Liver (tissue), 9 donors: ENCODE data around the gene CRYL1. TPM values are rescaled to one million over a fixed set of nuclear protein-coding genes. Genes with fewer than 3 reads are reported as not detected.

Experiments
- DNase-seq: peaks from one replicate; pipeline ENCODE4 v3.0.0-alpha.2; 2017; ENCODE audit warnings: low spot score
- H3K27ac ChIP-seq, 2 donors: one replicate each; pipeline ENCODE4 v1.7.0; 2013; ENCODE audit warnings: inconsistent platforms in 2 of 2, low read length in 2 of 2, control low read depth in 1 of 2, low read depth in 1 of 2, mild to moderate bottlenecking in 1 of 2
- H3K27me3 ChIP-seq, 4 donors: one replicate each; pipeline versions ENCODE4 v1.6.1 to v1.7.0; 2013; ENCODE audit warnings: low read length in 3 of 4, inconsistent platforms in 1 of 4, mild to moderate bottlenecking in 1 of 4, moderate library complexity in 1 of 4; ENCODE audit not compliant: control insufficient read depth in 4 of 4, insufficient read depth in 4 of 4
- H3K36me3 ChIP-seq, 4 donors: one replicate each; pipeline versions ENCODE4 v1.6.1 to v1.7.0; 2013; ENCODE audit warnings: low read length in 3 of 4, mild to moderate bottlenecking in 3 of 4, low read depth in 1 of 4, moderate library complexity in 1 of 4; ENCODE audit not compliant: control insufficient read depth in 4 of 4, insufficient read depth in 3 of 4
- H3K4me1 ChIP-seq, 4 donors: one replicate each; pipeline versions ENCODE4 v1.6.1 to v1.7.0; 2013; ENCODE audit warnings: low read length in 3 of 4, mild to moderate bottlenecking in 3 of 4, moderate library complexity in 1 of 4; ENCODE audit not compliant: control insufficient read depth in 4 of 4, insufficient read depth in 4 of 4
- H3K4me3 ChIP-seq, 3 donors: one replicate each; pipeline versions ENCODE4 v1.6.1 to v1.7.0; 2013; ENCODE audit warnings: low read length in 3 of 3, control low read depth in 1 of 3, low read depth in 1 of 3, mild to moderate bottlenecking in 1 of 3
- H3K9ac ChIP-seq, 2 donors: one replicate each; pipeline ENCODE4 v1.7.0; 2013; ENCODE audit warnings: low read length in 2 of 2, mild to moderate bottlenecking in 2 of 2, moderate library complexity in 2 of 2, control low read depth in 1 of 2, low read depth in 1 of 2
- H3K9me3 ChIP-seq, 4 donors: one replicate each; pipeline versions ENCODE4 v1.6.1 to v1.7.0; 2013; ENCODE audit warnings: low read length in 3 of 4; ENCODE audit not compliant: control insufficient read depth in 4 of 4
- EGR1 ChIP-seq, 2 donors: IDR thresholded peaks; 2 replicates each; pipeline ENCODE4 v1.6.1; 2016 to 2018; ENCODE audit warnings: antibody characterized with exemption in 2 of 2, low read depth in 2 of 2
- FOXA1 ChIP-seq: IDR thresholded peaks from 2 replicates; pipeline ENCODE4 v1.6.1; 2016; ENCODE audit warnings: antibody characterized with exemption
- FOXA2 ChIP-seq: IDR thresholded peaks from 2 replicates; pipeline ENCODE4 v1.6.1; 2016; ENCODE audit warnings: antibody characterized with exemption
- GABPA ChIP-seq, 2 donors: IDR thresholded peaks in 1 of 2; conservative IDR thresholded peaks in 1 of 2; 2 replicates each; pipeline ENCODE4 v1.6.1; 2016; ENCODE audit warnings: antibody characterized with exemption in 2 of 2, mild to moderate bottlenecking in 1 of 2, moderate library complexity in 1 of 2
- HNF4A ChIP-seq, 2 donors: conservative IDR thresholded peaks; 2 replicates each; pipeline ENCODE4 v1.6.1; 2016; ENCODE audit warnings: antibody characterized with exemption in 2 of 2, mild to moderate bottlenecking in 2 of 2
- HNF4G ChIP-seq: IDR thresholded peaks from 2 replicates; pipeline ENCODE4 v1.6.1; 2016; ENCODE audit warnings: antibody characterized with exemption
- JUND ChIP-seq, 2 donors: IDR thresholded peaks; 2 replicates each; pipeline ENCODE4 v1.6.1; 2016; ENCODE audit warnings: antibody characterized with exemption in 2 of 2
- NR2F2 ChIP-seq: IDR thresholded peaks from 2 replicates; pipeline ENCODE4 v1.6.1; 2016; ENCODE audit warnings: antibody characterized with exemption
- RAD21 ChIP-seq, 2 donors: IDR thresholded peaks; 2 replicates each; pipeline ENCODE4 v1.6.1; 2016; ENCODE audit warnings: antibody characterized with exemption in 2 of 2, mild to moderate bottlenecking in 2 of 2
- RXRA ChIP-seq, 2 donors: IDR thresholded peaks; 2 replicates each; pipeline ENCODE4 v1.6.1; 2017 to 2018; ENCODE audit warnings: antibody characterized with exemption in 2 of 2, mild to moderate bottlenecking in 1 of 2
- SP1 ChIP-seq: IDR thresholded peaks from 2 replicates; pipeline ENCODE4 v1.6.1; 2018; ENCODE audit warnings: antibody characterized with exemption, mild to moderate bottlenecking
- TAF1 ChIP-seq: conservative IDR thresholded peaks from 2 replicates; pipeline ENCODE4 v1.6.1; 2016; ENCODE audit warnings: antibody characterized with exemption, mild to moderate bottlenecking
- YY1 ChIP-seq: IDR thresholded peaks from 2 replicates; pipeline ENCODE4 v1.6.1; 2016; ENCODE audit warnings: antibody characterized with exemption, mild to moderate bottlenecking
- WGBS: extraction: QIAGEN DNeasy Blood & Tissue Kit; methylation state at CpG from one replicate; pipeline ENCODE4 v1.1.7; 2013; 5-methylcytosine and 5-hydroxymethylcytosine counted together
- polyA plus RNA-seq, 2 donors: library from polyadenylated mRNA; stranded (reverse) in 1 of 2; unstranded in 1 of 2; fragments of 200-250 nt in 1 of 2; fragments of >200 nt in 1 of 2; fragmentation: Nextera tagmentation in 1 of 2; extraction: Ambion mirVana in 1 of 2; gene quantifications; one replicate each; pipeline versions ENCODE4 v1.2.1 to v1.2.3, GENCODE V29; 2013 to 2015
- total RNA-seq, 2 donors: library from RNA; depleted of rRNA; stranded (reverse); fragments of >200 nt; gene quantifications; one replicate each; pipeline ENCODE4 v1.2.3, GENCODE V29; 2014
- TF ChIP-seq, protein P1 (sequence below): fragments of 150-350 bp; IDR thresholded peaks from 2 replicates; pipeline ENCODE4 v1.5.1; 2017; ENCODE audit warnings: improper control_type of control experiment, low read depth, low read length; ENCODE audit not compliant: missing input control
- TF ChIP-seq, protein P2 (sequence below): IDR thresholded peaks from 2 replicates; pipeline ENCODE4 v1.6.1; 2016; ENCODE audit warnings: antibody characterized with exemption
- TF ChIP-seq, protein P3 (sequence below): IDR thresholded peaks from 2 replicates; pipeline ENCODE4 v1.6.1; 2016; ENCODE audit warnings: antibody characterized with exemption, mild to moderate bottlenecking
- TF ChIP-seq, protein P4 (sequence below): IDR thresholded peaks from 2 replicates; pipeline ENCODE4 v1.6.1; 2016; ENCODE audit warnings: antibody characterized with exemption
- TF ChIP-seq, protein P5 (sequence below): IDR thresholded peaks from 2 replicates; pipeline ENCODE4 v1.6.1; 2016; ENCODE audit warnings: antibody characterized with exemption
- donor health status: healthy.
- donor health status: healthy.
- donor health status: healthy.
- donor health status: healthy.
- donor health status: healthy.

CRYL1 gene
- total and polyA plus RNA-seq, 4 donors = 87.8 to 179 (median 168) TPM

DNA sequence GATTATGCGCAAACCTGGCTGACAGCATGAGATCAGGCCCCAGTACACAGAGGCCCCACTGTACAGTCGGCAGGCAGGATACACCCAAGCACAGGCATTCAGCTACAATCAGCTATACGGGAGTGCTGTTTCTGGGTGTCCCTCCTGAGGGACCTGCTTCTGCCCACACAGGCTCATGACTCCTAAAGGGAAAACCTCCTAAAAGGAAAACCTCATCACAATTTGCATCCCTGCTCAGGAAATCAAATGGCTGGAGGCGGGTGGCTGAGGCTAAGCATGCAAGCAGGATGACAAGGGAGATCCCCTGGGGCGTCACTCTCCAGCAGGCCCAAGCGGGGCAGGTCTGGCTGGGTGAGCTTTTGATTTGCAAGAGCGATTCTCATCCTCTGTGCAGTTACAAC, 99.8 kb downstream of the CRYL1 start:
- peaks cover 13 to 32% (median 29%) of the 10 kb centered on the region in 4 donors for H3K36me3 ChIP-seq
- H3K4me3 ChIP-seq = no peak overlapping the region
- no peaks in the 10 kb centered on the region for H3K27me3 ChIP-seq
- WGBS = 95% methylated on average over 7 of the region's 7 CpGs
- peaks cover 2 to 19% (median 14%) of the 10 kb centered on the region in 4 donors for H3K4me1 ChIP-seq
- no peak for TF ChIP-seq RXRA (IDR thresholded peaks at IDR 0.05)
- no peak for TF ChIP-seq GABPA (IDR thresholded peaks at IDR 0.05 in 1 of 2, conservative IDR thresholded peaks at IDR 0.05 in 1 of 2)
- TF ChIP-seq, protein P1, sequence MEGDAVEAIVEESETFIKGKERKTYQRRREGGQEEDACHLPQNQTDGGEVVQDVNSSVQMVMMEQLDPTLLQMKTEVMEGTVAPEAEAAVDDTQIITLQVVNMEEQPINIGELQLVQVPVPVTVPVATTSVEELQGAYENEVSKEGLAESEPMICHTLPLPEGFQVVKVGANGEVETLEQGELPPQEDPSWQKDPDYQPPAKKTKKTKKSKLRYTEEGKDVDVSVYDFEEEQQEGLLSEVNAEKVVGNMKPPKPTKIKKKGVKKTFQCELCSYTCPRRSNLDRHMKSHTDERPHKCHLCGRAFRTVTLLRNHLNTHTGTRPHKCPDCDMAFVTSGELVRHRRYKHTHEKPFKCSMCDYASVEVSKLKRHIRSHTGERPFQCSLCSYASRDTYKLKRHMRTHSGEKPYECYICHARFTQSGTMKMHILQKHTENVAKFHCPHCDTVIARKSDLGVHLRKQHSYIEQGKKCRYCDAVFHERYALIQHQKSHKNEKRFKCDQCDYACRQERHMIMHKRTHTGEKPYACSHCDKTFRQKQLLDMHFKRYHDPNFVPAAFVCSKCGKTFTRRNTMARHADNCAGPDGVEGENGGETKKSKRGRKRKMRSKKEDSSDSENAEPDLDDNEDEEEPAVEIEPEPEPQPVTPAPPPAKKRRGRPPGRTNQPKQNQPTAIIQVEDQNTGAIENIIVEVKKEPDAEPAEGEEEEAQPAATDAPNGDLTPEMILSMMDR = no peak
- TF ChIP-seq EGR1 (IDR thresholded peaks at IDR 0.05; ENCODE audit: low read depth in 2 of 2) = no peak
- no peak for TF ChIP-seq FOXA2
- no peak for TF ChIP-seq TAF1
- no peak for TF ChIP-seq NR2F2
- TF ChIP-seq, protein P2, sequence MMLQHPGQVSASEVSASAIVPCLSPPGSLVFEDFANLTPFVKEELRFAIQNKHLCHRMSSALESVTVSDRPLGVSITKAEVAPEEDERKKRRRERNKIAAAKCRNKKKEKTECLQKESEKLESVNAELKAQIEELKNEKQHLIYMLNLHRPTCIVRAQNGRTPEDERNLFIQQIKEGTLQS = no peak
- no peak for TF ChIP-seq RAD21 (IDR thresholded peaks at IDR 0.05)
- TF ChIP-seq SP1 = no peak
- TF ChIP-seq HNF4G = no peak
- TF ChIP-seq, protein P3, sequence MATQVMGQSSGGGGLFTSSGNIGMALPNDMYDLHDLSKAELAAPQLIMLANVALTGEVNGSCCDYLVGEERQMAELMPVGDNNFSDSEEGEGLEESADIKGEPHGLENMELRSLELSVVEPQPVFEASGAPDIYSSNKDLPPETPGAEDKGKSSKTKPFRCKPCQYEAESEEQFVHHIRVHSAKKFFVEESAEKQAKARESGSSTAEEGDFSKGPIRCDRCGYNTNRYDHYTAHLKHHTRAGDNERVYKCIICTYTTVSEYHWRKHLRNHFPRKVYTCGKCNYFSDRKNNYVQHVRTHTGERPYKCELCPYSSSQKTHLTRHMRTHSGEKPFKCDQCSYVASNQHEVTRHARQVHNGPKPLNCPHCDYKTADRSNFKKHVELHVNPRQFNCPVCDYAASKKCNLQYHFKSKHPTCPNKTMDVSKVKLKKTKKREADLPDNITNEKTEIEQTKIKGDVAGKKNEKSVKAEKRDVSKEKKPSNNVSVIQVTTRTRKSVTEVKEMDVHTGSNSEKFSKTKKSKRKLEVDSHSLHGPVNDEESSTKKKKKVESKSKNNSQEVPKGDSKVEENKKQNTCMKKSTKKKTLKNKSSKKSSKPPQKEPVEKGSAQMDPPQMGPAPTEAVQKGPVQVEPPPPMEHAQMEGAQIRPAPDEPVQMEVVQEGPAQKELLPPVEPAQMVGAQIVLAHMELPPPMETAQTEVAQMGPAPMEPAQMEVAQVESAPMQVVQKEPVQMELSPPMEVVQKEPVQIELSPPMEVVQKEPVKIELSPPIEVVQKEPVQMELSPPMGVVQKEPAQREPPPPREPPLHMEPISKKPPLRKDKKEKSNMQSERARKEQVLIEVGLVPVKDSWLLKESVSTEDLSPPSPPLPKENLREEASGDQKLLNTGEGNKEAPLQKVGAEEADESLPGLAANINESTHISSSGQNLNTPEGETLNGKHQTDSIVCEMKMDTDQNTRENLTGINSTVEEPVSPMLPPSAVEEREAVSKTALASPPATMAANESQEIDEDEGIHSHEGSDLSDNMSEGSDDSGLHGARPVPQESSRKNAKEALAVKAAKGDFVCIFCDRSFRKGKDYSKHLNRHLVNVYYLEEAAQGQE = no peak
- TF ChIP-seq, protein P4, sequence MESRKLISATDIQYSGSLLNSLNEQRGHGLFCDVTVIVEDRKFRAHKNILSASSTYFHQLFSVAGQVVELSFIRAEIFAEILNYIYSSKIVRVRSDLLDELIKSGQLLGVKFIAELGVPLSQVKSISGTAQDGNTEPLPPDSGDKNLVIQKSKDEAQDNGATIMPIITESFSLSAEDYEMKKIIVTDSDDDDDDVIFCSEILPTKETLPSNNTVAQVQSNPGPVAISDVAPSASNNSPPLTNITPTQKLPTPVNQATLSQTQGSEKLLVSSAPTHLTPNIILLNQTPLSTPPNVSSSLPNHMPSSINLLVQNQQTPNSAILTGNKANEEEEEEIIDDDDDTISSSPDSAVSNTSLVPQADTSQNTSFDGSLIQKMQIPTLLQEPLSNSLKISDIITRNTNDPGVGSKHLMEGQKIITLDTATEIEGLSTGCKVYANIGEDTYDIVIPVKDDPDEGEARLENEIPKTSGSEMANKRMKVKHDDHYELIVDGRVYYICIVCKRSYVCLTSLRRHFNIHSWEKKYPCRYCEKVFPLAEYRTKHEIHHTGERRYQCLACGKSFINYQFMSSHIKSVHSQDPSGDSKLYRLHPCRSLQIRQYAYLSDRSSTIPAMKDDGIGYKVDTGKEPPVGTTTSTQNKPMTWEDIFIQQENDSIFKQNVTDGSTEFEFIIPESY = no peak
- TF ChIP-seq, protein P5, sequence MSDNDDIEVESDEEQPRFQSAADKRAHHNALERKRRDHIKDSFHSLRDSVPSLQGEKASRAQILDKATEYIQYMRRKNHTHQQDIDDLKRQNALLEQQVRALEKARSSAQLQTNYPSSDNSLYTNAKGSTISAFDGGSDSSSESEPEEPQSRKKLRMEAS = no peak
- no peak for TF ChIP-seq YY1
- TF ChIP-seq HNF4A (conservative IDR thresholded peaks at IDR 0.05) = no peak
- H3K27ac ChIP-seq = no peak overlapping the region
- no peak overlapping the region for H3K9ac ChIP-seq
- DNase-seq = no peak
- no peaks in the 10 kb centered on the region for H3K9me3 ChIP-seq

DNA sequence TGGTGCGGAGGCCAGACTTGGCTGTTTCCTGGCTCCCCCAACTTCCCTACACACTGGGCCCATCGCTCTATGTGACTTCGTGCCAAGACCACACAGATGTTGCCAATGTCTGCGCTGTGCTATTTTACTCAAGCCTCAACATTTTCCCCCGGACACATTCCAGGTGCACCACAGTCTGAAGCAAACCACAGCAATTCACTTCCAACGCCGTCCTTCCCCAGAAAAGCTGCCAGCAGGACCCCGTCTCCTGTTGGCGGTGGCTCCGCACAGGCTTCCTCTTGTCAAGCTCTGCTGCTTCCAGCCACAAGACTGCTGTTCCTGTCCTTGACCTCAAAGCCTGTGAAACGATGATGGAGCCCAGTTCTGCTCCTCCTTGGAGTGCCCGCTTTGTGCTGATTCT, 100.7 kb downstream of the CRYL1 start:
- no peak for DNase-seq
- Histone ChIP-seq H3K27ac (no peak overlapping the region), H3K4me3 (no peak overlapping the region), H3K9me3 (no peaks in the 10 kb centered on the region), H3K9ac (no peak overlapping the region), H3K36me3 (peaks cover 13 to 32% (median 30%) of the 10 kb centered on the region in 4 donors), H3K27me3 (no peaks in the 10 kb centered on the region), H3K4me1 (peaks cover 2 to 13% (median 9%) of the 10 kb centered on the region in 4 donors)
- TF ChIP-seq RXRA (IDR thresholded peaks at IDR 0.05) (no peak), FOXA1 (no peak), NR2F2 (no peak), JUND (IDR thresholded peaks at IDR 0.05) (no peak), HNF4G (no peak), TAF1 (no peak), YY1 (no peak), RAD21 (IDR thresholded peaks at IDR 0.05) (no peak), FOXA2 (no peak)
- TF ChIP-seq, protein P2 = no peak
- TF ChIP-seq, protein P5 = no peak
- TF ChIP-seq, protein P1 = no peak
- TF ChIP-seq, protein P4 = no peak
- WGBS = 93% methylated on average over 12 of the region's 12 CpGs
